Measurements from ENCODE around the gene BCAS3.

BCAS3 gene

DNA sequence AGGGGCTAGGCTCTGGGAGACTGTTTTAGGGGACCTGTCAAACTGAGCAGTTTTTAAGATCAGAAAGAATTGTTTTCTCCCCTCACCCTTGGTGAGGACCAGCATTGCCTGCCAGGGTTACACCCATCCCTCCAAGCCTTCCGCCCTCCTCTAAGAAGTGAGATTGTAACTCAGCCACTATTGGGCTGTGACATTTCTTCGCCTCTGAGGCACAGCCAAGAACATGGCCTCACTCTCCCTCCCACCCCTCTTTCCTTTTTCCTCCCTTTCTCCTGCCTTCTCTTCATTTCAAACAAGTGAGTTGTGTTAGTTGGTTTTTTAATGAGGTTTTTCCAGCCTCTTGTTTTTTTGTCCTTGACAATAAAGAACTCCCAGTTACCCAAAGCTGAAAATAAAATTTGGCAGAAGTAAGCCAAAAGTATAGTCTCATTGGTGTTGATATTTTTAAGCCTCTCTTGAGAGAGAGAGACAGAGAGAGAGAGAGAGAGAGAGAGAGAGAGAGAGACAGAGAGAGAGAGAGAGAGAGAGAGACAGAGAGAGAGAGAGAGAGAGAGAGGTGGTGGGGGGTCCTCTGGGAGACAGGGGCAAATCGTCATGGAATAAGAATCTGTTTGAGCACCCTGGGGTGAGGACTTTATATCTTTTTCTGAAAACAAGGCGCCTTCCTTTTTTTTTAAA lies 644.8 kb downstream of the BCAS3 start:
- no peaks in the 10 kb centered on the region for H3K4me1 Mint-ChIP-seq (ENCODE audit: low read depth)
- H3K36me3 Mint-ChIP-seq (ENCODE audit: low read depth) = no peaks in the 10 kb centered on the region
- H3K9me3 Mint-ChIP-seq = no peaks in the 10 kb centered on the region
- H3K4me3 Mint-ChIP-seq = no peak overlapping the region
- H3K27ac Mint-ChIP-seq = no peak overlapping the region
- H3K27me3 Mint-ChIP-seq (ENCODE audit: low read depth) = peaks cover 4% of the 10 kb centered on the region

- Mint-ChIP-seq H3K27me3 (ENCODE audit: low read depth) (peaks cover 4% of the 10 kb centered on the region), H3K9me3 (no peaks in the 10 kb centered on the region), H3K4me3 (no peak overlapping the region), H3K27ac (no peak overlapping the region), H3K36me3 (ENCODE audit: low read depth) (no peaks in the 10 kb centered on the region), H3K4me1 (ENCODE audit: low read depth) (no peaks in the 10 kb centered on the region)
These were observed 645.6 kb downstream of the BCAS3 start for GRCh38 chr17:61323003-61323908.

- Mint-ChIP-seq H3K9me3 (no peaks in the 10 kb centered on the region), H3K4me1 (ENCODE audit: low read depth) (no peaks in the 10 kb centered on the region), H3K27me3 (ENCODE audit: low read depth) (peaks cover 4% of the 10 kb centered on the region), H3K27ac (no peak overlapping the region), H3K36me3 (ENCODE audit: low read depth) (no peaks in the 10 kb centered on the region), H3K4me3 (no peak overlapping the region)
These were observed 646.5 kb downstream of the BCAS3 start for GRCh38 chr17:61323909-61324868.

- no peak overlapping the region for H3K4me3 Mint-ChIP-seq
- H3K4me1 Mint-ChIP-seq (ENCODE audit: low read depth) = no peaks in the 10 kb centered on the region
These were observed 647.3 kb downstream of the BCAS3 start for GRCh38 chr17:61324950-61325349.

GRCh38 chr17:61325382-61326073 lies 647.9 kb downstream of the BCAS3 start:
- Mint-ChIP-seq H3K4me1 (ENCODE audit: low read depth) (no peaks in the 10 kb centered on the region), H3K27ac (no peak overlapping the region), H3K9me3 (no peaks in the 10 kb centered on the region), H3K36me3 (ENCODE audit: low read depth) (no peaks in the 10 kb centered on the region), H3K27me3 (ENCODE audit: low read depth) (peaks cover 4% of the 10 kb centered on the region), H3K4me3 (no peak overlapping the region)

More at GRCh38 chr17:61324950-61325349, 647.3 kb downstream of the BCAS3 start:
- Mint-ChIP-seq H3K27ac (no peak overlapping the region), H3K9me3 (no peaks in the 10 kb centered on the region), H3K36me3 (ENCODE audit: low read depth) (no peaks in the 10 kb centered on the region), H3K27me3 (ENCODE audit: low read depth) (peaks cover 4% of the 10 kb centered on the region)

GRCh38 chr17:61326330-61326729 lies 648.7 kb downstream of the BCAS3 start:
- no peaks in the 10 kb centered on the region for H3K9me3 Mint-ChIP-seq
- H3K4me3 Mint-ChIP-seq = no peak overlapping the region
- no peaks in the 10 kb centered on the region for H3K36me3 Mint-ChIP-seq (ENCODE audit: low read depth)
- H3K27me3 Mint-ChIP-seq (ENCODE audit: low read depth) = no peaks in the 10 kb centered on the region
- no peak overlapping the region for H3K27ac Mint-ChIP-seq
- no peaks in the 10 kb centered on the region for H3K4me1 Mint-ChIP-seq (ENCODE audit: low read depth)

DNA sequence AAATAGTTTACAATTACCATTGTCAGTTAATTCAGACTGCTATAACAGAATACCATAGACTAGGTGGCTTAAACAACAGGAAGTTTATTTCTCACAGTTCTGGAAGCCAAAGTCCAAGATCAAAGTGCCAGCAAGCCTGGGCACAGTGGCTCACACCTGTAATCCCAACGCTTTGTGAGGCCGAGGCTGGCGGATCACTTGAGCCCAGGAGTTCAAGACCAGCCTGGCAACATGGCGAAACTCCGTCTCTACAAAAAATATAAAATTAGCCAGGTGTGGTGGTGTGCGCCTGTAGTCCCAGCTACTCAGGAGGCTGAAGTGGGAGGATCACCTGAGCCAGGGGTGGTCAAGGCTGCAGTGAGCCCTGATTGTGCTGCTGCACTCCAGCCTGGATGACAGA lies 650.7 kb downstream of the BCAS3 start:
- H3K36me3 Mint-ChIP-seq (ENCODE audit: low read depth) = no peaks in the 10 kb centered on the region
- no peaks in the 10 kb centered on the region for H3K27me3 Mint-ChIP-seq (ENCODE audit: low read depth)
- H3K4me1 Mint-ChIP-seq (ENCODE audit: low read depth) = no peaks in the 10 kb centered on the region
- no peak overlapping the region for H3K4me3 Mint-ChIP-seq
- H3K9me3 Mint-ChIP-seq = no peaks in the 10 kb centered on the region
- H3K27ac Mint-ChIP-seq = no peak overlapping the region

GRCh38 chr17:61330174-61331150 lies 652.8 kb downstream of the BCAS3 start:
- Mint-ChIP-seq H3K4me1 (ENCODE audit: low read depth) (no peaks in the 10 kb centered on the region), H3K9me3 (no peaks in the 10 kb centered on the region), H3K36me3 (ENCODE audit: low read depth) (no peaks in the 10 kb centered on the region), H3K27ac (no peak overlapping the region), H3K27me3 (ENCODE audit: low read depth) (no peaks in the 10 kb centered on the region), H3K4me3 (no peak overlapping the region)

DNA sequence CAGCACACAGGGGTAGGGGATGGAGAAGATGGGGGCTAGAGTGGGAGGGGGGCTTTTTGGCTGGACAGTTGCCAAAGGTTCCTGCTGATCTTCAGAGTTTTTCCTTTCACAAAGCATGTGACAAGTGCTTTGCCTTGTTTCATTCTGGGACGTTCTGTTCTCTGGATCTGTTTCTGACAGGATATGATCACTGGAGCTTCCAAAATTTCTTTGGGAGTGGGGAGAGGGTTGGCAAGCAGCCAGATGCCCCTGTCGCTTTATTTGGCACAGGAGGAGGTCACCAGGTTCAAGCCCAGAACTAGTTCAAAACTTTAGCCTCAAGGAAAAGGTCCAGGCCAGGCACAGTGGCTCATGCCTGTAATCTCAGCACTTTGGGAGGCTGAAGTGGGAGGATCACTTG lies 653.5 kb downstream of the BCAS3 start:
- Mint-ChIP-seq H3K27me3 (ENCODE audit: low read depth) (no peaks in the 10 kb centered on the region), H3K4me1 (ENCODE audit: low read depth) (no peaks in the 10 kb centered on the region), H3K9me3 (no peaks in the 10 kb centered on the region), H3K4me3 (no peak overlapping the region), H3K27ac (no peak overlapping the region), H3K36me3 (ENCODE audit: low read depth) (no peaks in the 10 kb centered on the region)

- no peak overlapping the region for H3K4me3 Mint-ChIP-seq
- H3K27me3 Mint-ChIP-seq (ENCODE audit: low read depth) = no peaks in the 10 kb centered on the region
- H3K36me3 Mint-ChIP-seq (ENCODE audit: low read depth) = no peaks in the 10 kb centered on the region
- no peak overlapping the region for H3K27ac Mint-ChIP-seq
- H3K4me1 Mint-ChIP-seq (ENCODE audit: low read depth) = no peaks in the 10 kb centered on the region
- no peaks in the 10 kb centered on the region for H3K9me3 Mint-ChIP-seq
These were observed 654.2 kb downstream of the BCAS3 start for GRCh38 chr17:61331886-61332285.

DNA sequence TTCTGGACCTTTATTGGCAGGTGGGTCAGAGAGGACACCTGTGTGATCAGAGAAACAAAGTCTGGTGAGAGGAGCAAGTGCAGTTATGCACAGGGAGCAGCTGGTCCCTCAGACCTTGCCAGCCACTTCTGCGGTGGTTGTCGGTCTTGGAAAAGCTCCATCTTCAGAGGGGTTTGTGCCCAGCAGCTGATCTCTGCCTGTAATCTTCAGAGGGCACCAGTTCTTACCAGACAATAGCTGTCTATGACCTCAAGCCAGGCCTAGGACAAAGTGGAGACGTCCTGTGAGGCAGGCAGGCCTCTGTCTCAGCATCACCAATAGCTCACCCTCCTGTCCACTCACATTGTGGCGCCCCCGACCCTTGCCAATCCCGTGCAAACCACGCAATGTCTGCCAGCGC lies 655.5 kb downstream of the BCAS3 start:
- Mint-ChIP-seq H3K9me3 (no peaks in the 10 kb centered on the region), H3K4me3 (no peak overlapping the region), H3K36me3 (ENCODE audit: low read depth) (no peaks in the 10 kb centered on the region), H3K27ac (no peak overlapping the region), H3K4me1 (ENCODE audit: low read depth) (no peaks in the 10 kb centered on the region), H3K27me3 (ENCODE audit: low read depth) (no peaks in the 10 kb centered on the region)

DNA sequence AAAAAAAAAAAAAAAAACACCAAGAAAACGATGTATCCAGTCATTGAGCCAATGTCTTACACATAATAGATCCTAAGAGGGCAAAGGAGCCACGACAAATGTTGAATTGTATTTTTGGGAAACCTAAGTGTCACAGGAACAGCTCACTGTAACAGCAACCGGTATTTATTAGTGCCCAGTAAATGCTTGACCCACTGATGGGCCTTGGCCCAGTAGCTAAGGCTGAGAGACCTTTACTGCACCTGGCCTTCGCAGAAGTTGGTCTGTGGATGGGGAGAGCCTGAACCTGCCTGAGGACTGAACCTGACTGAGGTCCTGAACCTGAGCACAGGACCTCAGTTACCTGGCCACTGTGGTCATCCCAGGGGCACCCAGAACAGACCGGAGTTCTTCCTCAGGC lies 657.0 kb downstream of the BCAS3 start:
- Mint-ChIP-seq H3K4me3 (no peak overlapping the region), H3K36me3 (ENCODE audit: low read depth) (no peaks in the 10 kb centered on the region), H3K9me3 (no peaks in the 10 kb centered on the region), H3K27me3 (ENCODE audit: low read depth) (no peaks in the 10 kb centered on the region), H3K4me1 (ENCODE audit: low read depth) (no peaks in the 10 kb centered on the region), H3K27ac (no peak overlapping the region)

All from T-helper 1 cell treated with Interleukin-12 subunit alpha and Interleukin-12 subunit beta and Interleukin-4 antibody, amounts not matched to agents 30 μg/mL and 1 μg/mL, for 36 hours (primary cell).